NT2/D1 (cell line): ENCODE results near the gene ADAM33.
A peak's percentile ranks its signal among the peaks of the same experiment; 100 is the strongest.

Experiments used
- DNase-seq: peaks from one replicate; pipeline ENCODE4 v3.0.0-alpha.2; 2011; ENCODE audit warnings: low read depth, low spot score
- H3K27me3 ChIP-seq: 2 replicates; pipeline ENCODE4 v1.6.0; 2011; ENCODE audit warnings: mild to moderate bottlenecking; ENCODE audit not compliant: insufficient read length, insufficient read depth
- H3K36me3 ChIP-seq: 2 replicates; pipeline ENCODE4 v1.6.1; 2011; ENCODE audit warnings: mild to moderate bottlenecking, low read length, mixed read lengths; ENCODE audit not compliant: insufficient read depth, insufficient read length
- H3K4me1 ChIP-seq: 2 replicates; pipeline ENCODE4 v1.5.1; 2011; ENCODE audit not compliant: insufficient read depth, insufficient read length
- H3K4me3 ChIP-seq: 2 replicates; pipeline ENCODE4 v1.5.1; 2011; ENCODE audit warnings: low read depth; ENCODE audit not compliant: insufficient read length
- H3K9ac ChIP-seq: 2 replicates; pipeline ENCODE4 v1.6.0; 2011; ENCODE audit warnings: low read depth; ENCODE audit not compliant: insufficient read length
- H3K9me3 ChIP-seq: 2 replicates; pipeline ENCODE4 v1.5.1; 2011; ENCODE audit warnings: mild to moderate bottlenecking, low read length; ENCODE audit not compliant: insufficient read depth
- SUZ12 ChIP-seq: IDR thresholded peaks from 2 replicates; pipeline ENCODE4 v1.6.1; 2011; ENCODE audit not compliant: insufficient read length, insufficient read depth; ENCODE audit errors: extremely low read depth
- YY1 ChIP-seq: IDR thresholded peaks from 2 replicates; pipeline ENCODE4 v1.6.1; 2011; ENCODE audit not compliant: insufficient read length, insufficient read depth
- ZNF274 ChIP-seq: IDR thresholded peaks from 2 replicates; pipeline ENCODE4 v1.6.1; 2011; ENCODE audit warnings: mild to moderate bottlenecking, low read depth, low read length

ADAM33 gene

DNA sequence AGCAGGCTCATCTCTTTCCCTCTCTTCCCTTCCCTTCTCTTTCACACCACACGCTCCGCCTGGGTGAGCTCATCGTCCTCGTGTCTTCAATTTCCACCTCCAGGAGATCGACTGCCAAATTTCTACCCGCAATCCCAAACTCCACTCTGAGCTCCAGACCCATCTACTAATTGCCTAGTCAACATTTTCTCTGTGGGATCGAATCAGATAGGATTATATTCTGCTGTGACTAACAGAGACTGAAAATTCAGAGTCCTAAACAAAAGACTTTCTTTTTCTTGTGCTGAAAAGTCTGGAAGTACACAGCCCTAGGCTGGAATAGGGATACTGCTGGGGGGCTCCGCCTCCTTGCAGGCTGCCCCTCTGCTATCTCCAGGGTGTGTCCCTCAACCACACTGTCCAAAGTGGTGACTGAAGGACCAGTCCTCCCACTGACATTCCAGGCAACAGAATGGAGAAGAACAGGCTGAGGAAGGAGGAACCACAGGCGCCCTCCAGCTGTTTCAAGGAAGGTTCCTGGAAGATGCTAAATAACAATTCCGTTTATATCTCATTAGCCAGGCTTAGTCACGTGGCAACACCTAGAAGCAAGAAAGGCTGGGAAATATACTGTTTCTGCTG is 45.7 kb upstream of the ADAM33 start:
- TF ChIP-seq SUZ12: no peak
- TF ChIP-seq ZNF274: no peak
- no peak for TF ChIP-seq YY1
- H3K27me3 ChIP-seq: peaks cover 5% of the 10 kb centered on the region
- H3K4me3 ChIP-seq: no peak overlapping the region
- no peak for DNase-seq
- H3K9ac ChIP-seq: peak overlapping the region; percentile 1
- no peaks in the 10 kb centered on the region for H3K36me3 ChIP-seq
- peaks cover 14% of the 10 kb centered on the region for H3K4me1 ChIP-seq
- no peaks in the 10 kb centered on the region for H3K9me3 ChIP-seq

DNA sequence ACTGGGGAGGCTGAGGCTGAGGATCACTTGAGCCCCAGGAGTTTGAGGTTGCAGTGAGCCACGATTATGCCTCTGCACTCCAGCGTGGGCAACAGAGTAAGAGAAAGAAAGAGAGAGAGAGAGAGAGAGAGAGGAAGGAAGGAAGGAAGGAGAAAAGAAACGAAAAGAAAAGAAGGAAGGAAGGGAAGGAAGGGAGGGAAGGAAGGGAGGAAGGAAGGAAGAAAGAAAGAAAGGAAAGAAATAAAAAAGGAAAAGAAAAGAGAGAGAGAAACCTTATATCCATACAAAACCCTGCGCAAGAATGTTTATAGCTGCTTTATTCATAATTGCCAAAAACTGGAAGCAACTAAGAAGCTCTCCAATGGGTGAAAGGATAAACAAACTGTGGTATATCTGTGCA is 42.5 kb upstream of the ADAM33 start:
- Histone ChIP-seq H3K9me3 (no peaks in the 10 kb centered on the region), H3K4me1 (peaks cover 7% of the 10 kb centered on the region), H3K27me3 (peaks cover 5% of the 10 kb centered on the region), H3K9ac (no peak overlapping the region), H3K36me3 (no peaks in the 10 kb centered on the region), H3K4me3 (no peak overlapping the region)
- TF ChIP-seq YY1 (no peak), SUZ12 (no peak), ZNF274 (no peak)
- DNase-seq: no peak

DNA sequence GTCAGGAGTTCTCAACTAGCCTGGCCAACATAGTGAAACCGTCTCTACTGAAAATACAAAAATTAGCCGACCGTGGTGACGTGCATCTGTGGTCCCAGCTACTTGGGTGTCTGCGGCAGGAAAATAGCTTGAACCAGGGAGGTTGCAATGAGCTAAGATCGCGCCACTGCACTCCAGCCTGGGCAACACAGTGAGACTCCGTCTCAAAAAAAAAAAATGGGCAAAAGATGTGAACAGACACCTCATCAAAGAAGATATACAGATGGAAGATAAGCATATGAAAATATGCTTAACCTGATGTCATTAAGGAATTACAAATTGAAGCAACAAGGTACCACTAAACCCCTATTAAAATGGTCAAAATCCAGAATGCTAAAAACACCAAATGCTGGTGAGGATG is 41.5 kb upstream of the ADAM33 start:
- DNase-seq: no peak
- Histone ChIP-seq H3K4me1 (peaks cover 7% of the 10 kb centered on the region), H3K9ac (no peak overlapping the region), H3K27me3 (peaks cover 5% of the 10 kb centered on the region), H3K4me3 (no peak overlapping the region), H3K36me3 (no peaks in the 10 kb centered on the region), H3K9me3 (no peaks in the 10 kb centered on the region)
- TF ChIP-seq SUZ12 (no peak), ZNF274 (no peak), YY1 (no peak)

DNA sequence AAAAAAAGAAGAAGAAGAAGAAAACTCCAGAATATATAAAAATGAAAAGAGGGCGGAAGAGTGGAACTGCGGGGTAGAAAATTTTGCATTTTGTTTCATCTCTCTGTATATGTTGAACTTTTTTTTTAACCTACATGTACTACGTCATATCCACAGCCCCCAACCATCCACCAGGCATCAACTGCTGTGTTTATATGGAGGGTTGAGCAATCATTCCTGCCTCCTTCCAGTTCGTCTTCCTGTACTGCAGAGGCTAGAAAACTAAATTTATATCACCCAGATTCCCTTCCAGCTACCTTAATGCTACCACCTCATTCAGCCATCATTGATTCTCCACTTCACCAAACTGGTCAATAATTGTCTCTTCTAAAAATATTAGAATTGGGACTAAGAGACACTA is 40.1 kb upstream of the ADAM33 start:
- TF ChIP-seq SUZ12 (no peak), ZNF274 (no peak), YY1 (no peak)
- no peaks in the 10 kb centered on the region for H3K4me1 ChIP-seq
- peaks cover 5% of the 10 kb centered on the region for H3K27me3 ChIP-seq
- no peaks in the 10 kb centered on the region for H3K36me3 ChIP-seq
- no peak for DNase-seq
- H3K9ac ChIP-seq: no peak overlapping the region
- H3K4me3 ChIP-seq: no peak overlapping the region
- H3K9me3 ChIP-seq: no peaks in the 10 kb centered on the region

DNA sequence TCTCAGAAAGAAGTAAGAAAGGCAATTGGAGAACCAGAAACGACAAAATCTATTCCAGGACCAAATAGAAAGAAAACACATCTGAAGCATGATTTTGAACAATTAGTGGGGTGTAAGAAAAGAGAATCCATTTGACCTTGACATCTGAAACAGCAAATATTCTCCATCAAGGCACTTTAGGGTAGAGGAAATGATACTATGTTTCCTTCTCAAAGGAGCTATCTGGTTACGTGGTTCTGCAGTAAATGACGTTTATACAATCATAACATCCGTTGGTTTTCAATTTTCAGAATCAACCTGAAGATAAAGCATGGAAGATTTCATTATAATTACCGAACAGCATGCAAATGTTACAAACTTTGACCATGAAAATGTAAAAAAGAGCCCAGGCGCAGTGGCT is 38.8 kb upstream of the ADAM33 start:
- TF ChIP-seq SUZ12: no peak
- no peak for TF ChIP-seq ZNF274
- TF ChIP-seq YY1: no peak
- H3K4me1 ChIP-seq: no peaks in the 10 kb centered on the region
- no peaks in the 10 kb centered on the region for H3K9me3 ChIP-seq
- H3K27me3 ChIP-seq: peaks cover 5% of the 10 kb centered on the region
- no peak for DNase-seq
- no peak overlapping the region for H3K9ac ChIP-seq
- no peak overlapping the region for H3K4me3 ChIP-seq
- no peaks in the 10 kb centered on the region for H3K36me3 ChIP-seq

DNA sequence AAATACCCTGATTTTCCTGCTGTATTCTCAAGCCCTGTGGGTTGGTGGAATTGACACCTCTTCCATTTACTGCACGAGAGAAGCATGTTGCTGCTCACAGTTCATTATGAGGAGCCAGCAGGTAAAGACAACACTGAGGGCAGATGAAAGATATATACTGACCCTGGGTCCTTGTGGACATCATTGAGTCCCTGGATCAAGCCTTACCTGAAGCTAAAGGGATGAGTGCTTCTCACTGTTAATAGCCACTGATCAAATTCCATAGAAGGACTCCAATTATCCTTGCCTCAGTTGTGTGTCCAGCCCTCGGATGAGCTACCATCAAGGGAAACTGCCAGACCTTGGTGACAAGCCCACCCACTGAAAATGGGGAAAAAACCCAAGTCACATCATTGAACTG is 38.3 kb upstream of the ADAM33 start:
- Histone ChIP-seq H3K36me3 (no peaks in the 10 kb centered on the region), H3K9ac (no peak overlapping the region), H3K27me3 (peaks cover 5% of the 10 kb centered on the region), H3K9me3 (no peaks in the 10 kb centered on the region), H3K4me1 (no peaks in the 10 kb centered on the region), H3K4me3 (no peak overlapping the region)
- DNase-seq: no peak
- no peak for TF ChIP-seq YY1
- TF ChIP-seq ZNF274: no peak
- TF ChIP-seq SUZ12: no peak

DNA sequence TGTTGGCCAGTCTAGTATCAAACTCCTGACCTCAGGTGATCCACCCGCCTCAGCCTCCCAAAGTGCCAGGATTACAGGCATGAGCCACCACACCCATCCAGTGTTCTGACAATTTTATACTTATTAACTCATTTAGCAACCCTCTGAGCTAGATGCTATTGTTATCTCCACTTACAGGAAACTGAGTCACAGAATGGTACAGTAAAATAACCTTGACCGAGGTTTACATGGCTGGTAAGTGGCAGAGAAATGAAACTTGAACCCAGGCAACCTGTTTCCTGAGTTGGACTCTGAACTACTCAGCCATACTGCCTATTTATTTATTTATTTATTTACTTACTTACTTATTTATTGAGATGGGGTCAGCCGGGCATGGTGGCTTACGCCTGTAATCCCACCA is 37.2 kb upstream of the ADAM33 start:
- Histone ChIP-seq H3K9ac (no peak overlapping the region), H3K36me3 (no peaks in the 10 kb centered on the region), H3K27me3 (peaks cover 5% of the 10 kb centered on the region), H3K4me3 (no peak overlapping the region), H3K4me1 (no peaks in the 10 kb centered on the region), H3K9me3 (no peaks in the 10 kb centered on the region)
- DNase-seq: no peak
- TF ChIP-seq YY1 (no peak), SUZ12 (no peak), ZNF274 (no peak)
